ENCODE measurements around the gene SLC35F6.

DNA sequence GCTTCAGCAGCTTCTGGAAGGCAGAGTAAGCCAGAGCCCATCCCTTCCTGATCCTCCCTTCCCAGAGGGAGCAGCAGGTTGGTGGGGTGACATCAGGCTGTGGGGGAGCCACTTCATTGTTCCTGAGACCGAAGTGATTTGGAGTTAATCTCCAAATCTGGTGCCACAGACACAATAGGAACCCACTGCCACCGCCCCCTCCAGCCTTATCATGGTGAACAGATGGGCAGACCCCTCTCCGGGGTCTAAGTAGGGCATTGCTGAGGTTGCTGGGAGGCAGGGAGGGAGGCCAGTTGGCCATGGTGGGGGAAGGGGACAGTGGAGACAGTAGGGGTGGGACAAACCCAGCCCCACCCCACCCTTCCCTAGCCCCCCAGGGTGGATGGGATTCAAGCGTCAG lies 25.6 kb upstream of the SLC35F6 start:
- TF ChIP-seq MCM3 (IDR thresholded peaks at IDR 0.05): no peak
- no peak for TF ChIP-seq PHB (CRISPR knock-in tag; IDR thresholded peaks at IDR 0.05)
- TF ChIP-seq, protein P1, sequence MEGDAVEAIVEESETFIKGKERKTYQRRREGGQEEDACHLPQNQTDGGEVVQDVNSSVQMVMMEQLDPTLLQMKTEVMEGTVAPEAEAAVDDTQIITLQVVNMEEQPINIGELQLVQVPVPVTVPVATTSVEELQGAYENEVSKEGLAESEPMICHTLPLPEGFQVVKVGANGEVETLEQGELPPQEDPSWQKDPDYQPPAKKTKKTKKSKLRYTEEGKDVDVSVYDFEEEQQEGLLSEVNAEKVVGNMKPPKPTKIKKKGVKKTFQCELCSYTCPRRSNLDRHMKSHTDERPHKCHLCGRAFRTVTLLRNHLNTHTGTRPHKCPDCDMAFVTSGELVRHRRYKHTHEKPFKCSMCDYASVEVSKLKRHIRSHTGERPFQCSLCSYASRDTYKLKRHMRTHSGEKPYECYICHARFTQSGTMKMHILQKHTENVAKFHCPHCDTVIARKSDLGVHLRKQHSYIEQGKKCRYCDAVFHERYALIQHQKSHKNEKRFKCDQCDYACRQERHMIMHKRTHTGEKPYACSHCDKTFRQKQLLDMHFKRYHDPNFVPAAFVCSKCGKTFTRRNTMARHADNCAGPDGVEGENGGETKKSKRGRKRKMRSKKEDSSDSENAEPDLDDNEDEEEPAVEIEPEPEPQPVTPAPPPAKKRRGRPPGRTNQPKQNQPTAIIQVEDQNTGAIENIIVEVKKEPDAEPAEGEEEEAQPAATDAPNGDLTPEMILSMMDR (IDR thresholded peaks at IDR 0.05 in 2 of 3, conservative IDR thresholded peaks at IDR 0.05 in 1 of 3; ENCODE audit: insufficient read depth in 2 of 3, low read depth in 1 of 3, low read length in 3 of 3): no peak
- TF ChIP-seq EP300 (IDR thresholded peaks at IDR 0.05; ENCODE audit: low read length): no peak
- peak in 1 of 2 experiments; percentile 24; a peak in 1 of 4 replicates for TF ChIP-seq KDM1A (IDR thresholded peaks at IDR 0.05)
- TF ChIP-seq, protein P2, sequence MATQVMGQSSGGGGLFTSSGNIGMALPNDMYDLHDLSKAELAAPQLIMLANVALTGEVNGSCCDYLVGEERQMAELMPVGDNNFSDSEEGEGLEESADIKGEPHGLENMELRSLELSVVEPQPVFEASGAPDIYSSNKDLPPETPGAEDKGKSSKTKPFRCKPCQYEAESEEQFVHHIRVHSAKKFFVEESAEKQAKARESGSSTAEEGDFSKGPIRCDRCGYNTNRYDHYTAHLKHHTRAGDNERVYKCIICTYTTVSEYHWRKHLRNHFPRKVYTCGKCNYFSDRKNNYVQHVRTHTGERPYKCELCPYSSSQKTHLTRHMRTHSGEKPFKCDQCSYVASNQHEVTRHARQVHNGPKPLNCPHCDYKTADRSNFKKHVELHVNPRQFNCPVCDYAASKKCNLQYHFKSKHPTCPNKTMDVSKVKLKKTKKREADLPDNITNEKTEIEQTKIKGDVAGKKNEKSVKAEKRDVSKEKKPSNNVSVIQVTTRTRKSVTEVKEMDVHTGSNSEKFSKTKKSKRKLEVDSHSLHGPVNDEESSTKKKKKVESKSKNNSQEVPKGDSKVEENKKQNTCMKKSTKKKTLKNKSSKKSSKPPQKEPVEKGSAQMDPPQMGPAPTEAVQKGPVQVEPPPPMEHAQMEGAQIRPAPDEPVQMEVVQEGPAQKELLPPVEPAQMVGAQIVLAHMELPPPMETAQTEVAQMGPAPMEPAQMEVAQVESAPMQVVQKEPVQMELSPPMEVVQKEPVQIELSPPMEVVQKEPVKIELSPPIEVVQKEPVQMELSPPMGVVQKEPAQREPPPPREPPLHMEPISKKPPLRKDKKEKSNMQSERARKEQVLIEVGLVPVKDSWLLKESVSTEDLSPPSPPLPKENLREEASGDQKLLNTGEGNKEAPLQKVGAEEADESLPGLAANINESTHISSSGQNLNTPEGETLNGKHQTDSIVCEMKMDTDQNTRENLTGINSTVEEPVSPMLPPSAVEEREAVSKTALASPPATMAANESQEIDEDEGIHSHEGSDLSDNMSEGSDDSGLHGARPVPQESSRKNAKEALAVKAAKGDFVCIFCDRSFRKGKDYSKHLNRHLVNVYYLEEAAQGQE (IDR thresholded peaks at IDR 0.05; ENCODE audit: borderline replicate concordance): no peak
- TF ChIP-seq, protein P2 (CRISPR knock-in tag; IDR thresholded peaks at IDR 0.05; ENCODE audit: low read depth): no peak
- no peak for TF ChIP-seq POLR2A (conservative IDR thresholded peaks at IDR 0.05)
- no peak for TF ChIP-seq ETV6 (IDR thresholded peaks at IDR 0.05; ENCODE audit: borderline replicate concordance in 1 of 2, low read depth in 2 of 2, low read length in 1 of 2)
- no peak for TF ChIP-seq ETV6 (CRISPR knock-in tag; IDR thresholded peaks at IDR 0.05; ENCODE audit: borderline replicate concordance)
- no peak for TF ChIP-seq ZNF212 (CRISPR knock-in tag; IDR thresholded peaks at IDR 0.05)
- no peak for TF ChIP-seq HDAC2 (IDR thresholded peaks at IDR 0.05)

All from K562 (cell line).